Upper lobe of left lung (tissue), 6 donors: ENCODE results near the gene VSIR. TPM values are rescaled to one million over a fixed set of nuclear protein-coding genes. Genes with fewer than 3 reads are reported as not detected.
A peak's percentile ranks its signal among the peaks of the same experiment; 100 is the strongest.

Source experiments
- ATAC-seq, 2 donors: fragments of 200-7000 bp; cut with Tn5 transposase; one replicate each; pipeline ENCODE4 v1.9.1; 2022; ENCODE audit warnings: mild to moderate bottlenecking in 2 of 2, moderate library complexity in 2 of 2; ENCODE audit not compliant: low FRiP score in 2 of 2
- DNase-seq, 2 donors: peaks; one replicate each; pipeline ENCODE4 v3.0.0-alpha.2; 2019 to 2020
- H3K27ac ChIP-seq, 4 donors: fragments of 200-600 bp; sonication (generic); one replicate each; pipeline ENCODE4 v1.5.1; 2016 to 2019
- H3K27me3 ChIP-seq, 4 donors: fragments of 200-600 bp; sonication (generic); one replicate each; pipeline ENCODE4 v1.5.1; 2017 to 2019
- H3K36me3 ChIP-seq, 4 donors: fragments of 200-600 bp; sonication (generic); one replicate each; pipeline ENCODE4 v1.5.1; 2016 to 2019
- H3K4me1 ChIP-seq, 4 donors: fragments of 200-600 bp; sonication (generic); one replicate each; pipeline ENCODE4 v1.5.1; 2018 to 2019
- H3K4me3 ChIP-seq, 4 donors: fragments of 200-600 bp; sonication (generic); one replicate each; pipeline ENCODE4 v1.5.1; 2017 to 2019; ENCODE audit warnings: mild to moderate bottlenecking in 2 of 4, moderate library complexity in 1 of 4
- H3K9me3 ChIP-seq, 4 donors: fragments of 200-600 bp; sonication (generic); one replicate each; pipeline ENCODE4 v1.5.1; 2018 to 2019
- CTCF ChIP-seq, 6 experiments: fragments of 450-650 bp in 4 of 6; fragments of 200-600 bp in 2 of 6; sonication (generic) in 2 of 6; IDR thresholded peaks; one replicate each; pipeline ENCODE4 v1.5.1; 2016 to 2019; ENCODE audit warnings: antibody characterized with exemption in 6 of 6
- EP300 ChIP-seq, 4 donors: sonication (generic); formaldehyde crosslinking; IDR thresholded peaks; one replicate each; pipeline ENCODE4 v1.5.1; 2017; ENCODE audit warnings: antibody characterized with exemption in 4 of 4, control low read depth in 2 of 4
- POLR2A ChIP-seq, 4 donors: fragments of 450-650 bp; IDR thresholded peaks; one replicate each; pipeline ENCODE4 v1.5.1; 2016 to 2017; ENCODE audit warnings: antibody characterized with exemption in 4 of 4, mild to moderate bottlenecking in 2 of 4
- POLR2AphosphoS5 ChIP-seq, 2 donors: sonication (generic); formaldehyde crosslinking; IDR thresholded peaks; one replicate each; pipeline ENCODE4 v1.5.1; 2017; ENCODE audit warnings: antibody characterized with exemption in 2 of 2
- WGBS, 2 donors: methylation state at CpG; one replicate each; pipeline ENCODE4 v1.1.5; 2017 to 2018; 5-methylcytosine and 5-hydroxymethylcytosine counted together
- total RNA-seq, 6 donors: library from RNA; depleted of rRNA in 4 of 6; stranded (reverse); fragments of >200 nt in 4 of 6; gene quantifications; one replicate each; pipeline versions ENCODE4 v1.1.0 to v1.2.1, GENCODE V29; 2016 to 2021
- donor health status: DM: no; HTN: no; CAD: no; lungs with moderate emphysema.
- donor health status: DM: no; HTN: yes; CAD: no; lungs with severe emphysema.

The VSIR gene
- total RNA-seq, 6 donors from 2014 or later = 51.7 to 167 (median 92.5) TPM

GRCh38 chr10:71739358-71739900, 33.9 kb downstream of the VSIR start:
- 93 to 96% methylated on average over 7 to 8 of the region's 8 CpGs for WGBS, 2 donors
- Histone ChIP-seq H3K9me3 (peaks cover 0 to 7% (median 2%) of the 10 kb centered on the region in 4 donors), H3K4me3 (no peak overlapping the region), H3K4me1 (peaks cover 45 to 66% (median 55%) of the 10 kb centered on the region in 4 donors), H3K27me3 (no peaks in the 10 kb centered on the region), H3K36me3 (no peaks in the 10 kb centered on the region), H3K27ac (peak overlapping the region in 1 of 4 donors; percentile 84)
- ATAC-seq (no peak), DNase-seq (no peak)
- TF ChIP-seq POLR2A (IDR thresholded peaks at IDR 0.05) = no peak
- TF ChIP-seq CTCF (IDR thresholded peaks at IDR 0.05) = no peak
- TF ChIP-seq EP300 (IDR thresholded peaks at IDR 0.05) = no peak
- TF ChIP-seq POLR2AphosphoS5 (IDR thresholded peaks at IDR 0.05) = no peak

GRCh38 chr10:71737834-71738197, 35.5 kb downstream of the VSIR start:
- no peaks in the 10 kb centered on the region for H3K27me3 ChIP-seq
- H3K4me3 ChIP-seq = no peak overlapping the region
- H3K9me3 ChIP-seq = peaks cover 0 to 2% (median under 1%) of the 10 kb centered on the region in 4 donors
- WGBS, 2 donors = 51 to 66% methylated on average over 3 of the region's 3 CpGs
- H3K36me3 ChIP-seq = no peaks in the 10 kb centered on the region
- peak overlapping the region in 3 of 4 donors; percentile 78 to 86 (median 84) for H3K27ac ChIP-seq
- TF ChIP-seq EP300 (IDR thresholded peaks at IDR 0.05) (no peak), POLR2A (IDR thresholded peaks at IDR 0.05) (no peak), POLR2AphosphoS5 (IDR thresholded peaks at IDR 0.05) (no peak), CTCF (IDR thresholded peaks at IDR 0.05) (no peak)
- DNase-seq (no peak), ATAC-seq (no peak)
- H3K4me1 ChIP-seq = peaks cover 45 to 62% (median 53%) of the 10 kb centered on the region in 4 donors

GRCh38 chr10:71737001-71737833, 36.1 kb downstream of the VSIR start:
- H3K4me1 ChIP-seq = peaks cover 45 to 62% (median 53%) of the 10 kb centered on the region in 4 donors
- TF ChIP-seq POLR2A (IDR thresholded peaks at IDR 0.05) = no peak
- no peak for TF ChIP-seq POLR2AphosphoS5 (IDR thresholded peaks at IDR 0.05)
- TF ChIP-seq CTCF (IDR thresholded peaks at IDR 0.05) = no peak
- no peaks in the 10 kb centered on the region for H3K9me3 ChIP-seq
- H3K27ac ChIP-seq = peak overlapping the region; percentile 22 to 86 (median 81)
- no peak for DNase-seq
- H3K4me3 ChIP-seq = no peak overlapping the region
- H3K27me3 ChIP-seq = no peaks in the 10 kb centered on the region
- no peak for ATAC-seq
- H3K36me3 ChIP-seq = no peaks in the 10 kb centered on the region
- 60 to 78% methylated on average over 11 to 12 of the region's 12 CpGs for WGBS, 2 donors

GRCh38 chr10:71736570-71736952, 36.8 kb downstream of the VSIR start:
- ATAC-seq (no peak), DNase-seq (no peak)
- H3K36me3 ChIP-seq = no peaks in the 10 kb centered on the region
- peaks cover 45 to 62% (median 50%) of the 10 kb centered on the region in 4 donors for H3K4me1 ChIP-seq
- no peaks in the 10 kb centered on the region for H3K9me3 ChIP-seq
- TF ChIP-seq POLR2AphosphoS5 (IDR thresholded peaks at IDR 0.05) (no peak), POLR2A (IDR thresholded peaks at IDR 0.05) (no peak), EP300 (IDR thresholded peaks at IDR 0.05) (no peak), CTCF (IDR thresholded peaks at IDR 0.05) (no peak)
- 76 to 91% methylated on average over 2 of the region's 2 CpGs for WGBS, 2 donors
- peak overlapping the region; percentile 65 to 86 (median 81) for H3K27ac ChIP-seq
- H3K27me3 ChIP-seq = no peaks in the 10 kb centered on the region
- H3K4me3 ChIP-seq = no peak overlapping the region
